Breast epithelium (tissue), 3 donors: Measurements from ENCODE around the gene PTPN22.

Experiments
- POLR2A ChIP-seq: fragments of 450-650 bp; IDR thresholded peaks from one replicate; pipeline ENCODE4 v1.6.1; 2016; ENCODE audit warnings: antibody characterized with exemption, mild to moderate bottlenecking, moderate library complexity
- POLR2AphosphoS5 ChIP-seq, 3 donors: sonication (generic); formaldehyde crosslinking; IDR thresholded peaks; one replicate each; pipeline ENCODE4 v1.6.1; 2017; ENCODE audit warnings: antibody characterized with exemption in 3 of 3
- TF ChIP-seq, protein P1 (sequence below), 3 donors: fragments of 450-650 bp; IDR thresholded peaks; one replicate each; pipeline ENCODE4 v1.5.1; 2016 to 2017; ENCODE audit warnings: antibody characterized with exemption in 3 of 3, mild to moderate bottlenecking in 3 of 3, moderate library complexity in 3 of 3

DNA sequence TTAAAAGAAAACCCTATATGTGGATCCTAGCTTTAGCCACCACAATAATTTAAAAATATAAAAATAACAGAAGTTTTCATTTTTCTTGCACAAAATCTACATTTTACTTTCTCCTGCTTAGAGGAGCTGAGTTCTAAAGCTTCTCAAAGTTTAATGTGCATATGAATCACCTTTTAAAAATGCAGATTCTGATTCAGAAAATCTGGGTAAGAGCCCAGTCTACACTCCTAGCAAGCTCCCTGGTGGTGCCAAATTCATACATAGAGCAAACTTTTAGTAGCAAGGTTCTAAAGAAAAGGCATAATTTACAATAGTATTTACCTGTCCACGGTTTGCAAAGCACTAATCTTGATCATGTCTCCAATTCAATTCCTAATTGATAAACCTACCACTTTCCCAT lies 78.5 kb downstream of the PTPN22 start:
- TF ChIP-seq, protein P1, sequence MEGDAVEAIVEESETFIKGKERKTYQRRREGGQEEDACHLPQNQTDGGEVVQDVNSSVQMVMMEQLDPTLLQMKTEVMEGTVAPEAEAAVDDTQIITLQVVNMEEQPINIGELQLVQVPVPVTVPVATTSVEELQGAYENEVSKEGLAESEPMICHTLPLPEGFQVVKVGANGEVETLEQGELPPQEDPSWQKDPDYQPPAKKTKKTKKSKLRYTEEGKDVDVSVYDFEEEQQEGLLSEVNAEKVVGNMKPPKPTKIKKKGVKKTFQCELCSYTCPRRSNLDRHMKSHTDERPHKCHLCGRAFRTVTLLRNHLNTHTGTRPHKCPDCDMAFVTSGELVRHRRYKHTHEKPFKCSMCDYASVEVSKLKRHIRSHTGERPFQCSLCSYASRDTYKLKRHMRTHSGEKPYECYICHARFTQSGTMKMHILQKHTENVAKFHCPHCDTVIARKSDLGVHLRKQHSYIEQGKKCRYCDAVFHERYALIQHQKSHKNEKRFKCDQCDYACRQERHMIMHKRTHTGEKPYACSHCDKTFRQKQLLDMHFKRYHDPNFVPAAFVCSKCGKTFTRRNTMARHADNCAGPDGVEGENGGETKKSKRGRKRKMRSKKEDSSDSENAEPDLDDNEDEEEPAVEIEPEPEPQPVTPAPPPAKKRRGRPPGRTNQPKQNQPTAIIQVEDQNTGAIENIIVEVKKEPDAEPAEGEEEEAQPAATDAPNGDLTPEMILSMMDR (IDR thresholded peaks at IDR 0.05) = no peak
- TF ChIP-seq POLR2A (no peak), POLR2AphosphoS5 (IDR thresholded peaks at IDR 0.05) (no peak)
